Brain microvascular endothelial cell (primary cell): ENCODE results near the gene EMP3.

Experiments used
- DNase-seq: peaks from one replicate; pipeline ENCODE4 v3.0.0-alpha.2; 2020
- H3K27ac ChIP-seq: fragments of 250-450 bp; sonication (Bioruptor Pico); 2 replicates; pipeline ENCODE4 v1.5.1; 2020; ENCODE audit warnings: mild to moderate bottlenecking, moderate library complexity
- H3K27me3 ChIP-seq: fragments of 250-450 bp; sonication (Bioruptor Pico); replicated peaks from 2 replicates; pipeline ENCODE4 v1.5.1; 2020; ENCODE audit warnings: mild to moderate bottlenecking
- H3K36me3 ChIP-seq: fragments of 250-450 bp; sonication (Bioruptor Pico); replicated peaks from 2 replicates; pipeline ENCODE4 v1.5.1; 2020; ENCODE audit warnings: mild to moderate bottlenecking
- H3K4me3 ChIP-seq: 2 replicates; pipeline ENCODE4 v1.5.1; 2011; ENCODE audit warnings: low read depth, mild to moderate bottlenecking, control low read depth, low read length, moderate library complexity
- CTCF ChIP-seq: IDR thresholded peaks from 2 replicates; pipeline ENCODE4 v1.5.1; 2011; ENCODE audit warnings: low read depth, mild to moderate bottlenecking, moderate library complexity, low read length, control low read depth, inconsistent platforms; ENCODE audit errors: missing control alignments
- in situ Hi-C: cut with HindIII; loops from 2 replicates; pipeline ENCODE4 v1.10.0; 2017; ENCODE audit warnings: low sequenced_read_pairs, low pct_ligation_motif_present

The EMP3 gene

GRCh38 chr19:48355365-48355954, 30.1 kb downstream of the EMP3 start:
- Histone ChIP-seq H3K36me3 (no peaks in the 10 kb centered on the region), H3K4me3 (no peak overlapping the region), H3K27ac (no peak overlapping the region), H3K27me3 (no peaks in the 10 kb centered on the region)
- TF ChIP-seq CTCF = no peak
- DNase-seq = no peak
- in situ Hi-C loops = no loop called here

DNA sequence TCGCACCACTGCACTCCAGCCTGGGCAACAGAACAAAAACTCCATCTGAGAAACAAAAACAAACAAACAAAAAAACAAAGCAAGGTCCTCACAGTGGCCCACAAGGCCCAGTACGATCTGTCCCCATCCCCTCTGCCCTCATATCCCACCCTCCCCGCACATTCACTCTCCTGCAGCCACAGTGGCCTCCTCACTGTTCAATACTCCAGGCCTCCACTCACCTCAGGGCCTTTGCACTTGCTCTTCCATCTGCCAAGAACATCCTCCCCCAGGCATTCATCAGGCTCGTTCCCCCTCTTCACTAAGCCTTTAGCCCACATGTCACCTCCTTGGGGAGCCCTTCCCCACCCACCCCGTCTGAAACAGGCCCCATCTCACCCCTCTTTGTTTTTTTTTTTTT, 33.8 kb downstream of the EMP3 start:
- no peak for DNase-seq
- Histone ChIP-seq H3K27me3 (no peaks in the 10 kb centered on the region), H3K27ac (no peak overlapping the region), H3K36me3 (no peaks in the 10 kb centered on the region), H3K4me3 (no peak overlapping the region)
- TF ChIP-seq CTCF = no peak
- in situ Hi-C loops = no loop called here

- in situ Hi-C loops = no loop called here
- no peak overlapping the region for H3K4me3 ChIP-seq
- DNase-seq = no peak
- no peaks in the 10 kb centered on the region for H3K27me3 ChIP-seq
- no peak overlapping the region for H3K27ac ChIP-seq
- H3K36me3 ChIP-seq = no peaks in the 10 kb centered on the region
- no peak for TF ChIP-seq CTCF
These were observed 36.6 kb downstream of the EMP3 start for GRCh38 chr19:48361912-48362311.

DNA sequence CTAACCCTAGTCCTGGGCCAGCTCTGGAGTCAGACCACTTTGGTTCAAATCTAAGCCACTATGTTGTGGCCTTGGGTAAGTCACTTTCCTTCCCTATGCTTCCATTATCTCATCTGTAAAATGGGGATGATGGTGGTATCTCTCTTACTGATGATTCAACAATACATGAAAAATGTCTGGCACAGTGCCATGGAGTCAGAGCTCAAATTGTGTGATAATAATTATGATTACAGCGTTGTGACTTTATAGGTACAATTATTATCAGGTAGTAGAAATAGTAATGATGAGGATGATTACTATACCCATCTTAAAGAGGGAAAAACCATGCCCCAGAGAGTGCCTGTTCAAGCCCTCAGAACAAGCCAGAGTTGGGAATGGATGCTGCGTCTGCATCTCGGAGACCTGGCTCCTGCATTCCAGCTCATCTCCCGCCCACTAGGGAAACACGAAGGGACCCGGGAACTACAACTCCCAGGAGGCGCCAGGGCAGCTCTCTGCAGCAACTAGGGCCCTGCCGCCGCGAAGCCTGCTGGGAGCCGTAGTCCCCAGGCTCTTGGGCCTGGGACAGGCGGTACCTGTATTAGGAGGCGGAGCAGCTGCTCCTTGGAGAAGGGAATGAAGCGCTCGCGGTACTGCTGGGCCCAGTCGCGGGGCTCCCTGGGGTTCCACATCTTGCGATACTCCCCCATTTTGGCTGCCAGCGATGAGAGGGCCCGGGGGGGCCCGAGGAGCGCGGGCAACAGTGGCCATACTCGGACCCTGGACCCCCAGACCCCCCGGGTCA, 37.6 kb downstream of the EMP3 start:
- peak; percentile 93 for DNase-seq
- Histone ChIP-seq H3K4me3 (peak overlapping the region; percentile 70), H3K36me3 (no peaks in the 10 kb centered on the region), H3K27ac (peak overlapping the region; percentile 44), H3K27me3 (no peaks in the 10 kb centered on the region)
- in situ Hi-C loops = no loop called here
- TF ChIP-seq CTCF = peak; percentile 22

DNA sequence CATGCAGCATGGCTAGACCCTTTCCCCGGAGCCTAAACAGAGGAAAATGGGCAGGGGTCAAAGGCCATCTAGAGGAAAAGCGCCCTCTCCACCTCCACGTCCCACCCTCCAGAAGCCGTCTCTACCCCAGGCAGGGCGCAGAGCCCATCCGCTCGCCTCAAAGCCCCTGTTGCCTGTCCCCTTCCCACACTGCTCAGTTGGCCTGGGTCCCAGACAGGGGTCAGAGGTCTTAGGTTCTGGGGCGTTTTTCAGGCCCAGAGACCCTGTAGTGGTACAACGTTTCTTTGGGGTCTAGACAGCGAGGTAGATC, 38.1 kb downstream of the EMP3 start:
- DNase-seq = no peak
- Histone ChIP-seq H3K36me3 (no peaks in the 10 kb centered on the region), H3K4me3 (peak overlapping the region; percentile 70), H3K27ac (peak overlapping the region; percentile 44), H3K27me3 (no peaks in the 10 kb centered on the region)
- no peak for TF ChIP-seq CTCF
- in situ Hi-C loops = no loop called here
